HG03558 (cell line): ENCODE data around the gene HYAL3.
"Not testable (repeated sequence)": the region's sequence is repeated elsewhere in the genome, so short reads cannot be mapped to it uniquely, and the experiment has no call there.

Experiments used
- ATAC-seq: cut with Tn5 transposase; IDR thresholded peaks from one replicate; pipeline ENCODE4 v1.9.1; 2021; ENCODE audit warnings: moderate number of reproducible peaks; ENCODE audit not compliant: unreplicated experiment; ENCODE audit errors: extremely low read depth

HYAL3 gene

DNA sequence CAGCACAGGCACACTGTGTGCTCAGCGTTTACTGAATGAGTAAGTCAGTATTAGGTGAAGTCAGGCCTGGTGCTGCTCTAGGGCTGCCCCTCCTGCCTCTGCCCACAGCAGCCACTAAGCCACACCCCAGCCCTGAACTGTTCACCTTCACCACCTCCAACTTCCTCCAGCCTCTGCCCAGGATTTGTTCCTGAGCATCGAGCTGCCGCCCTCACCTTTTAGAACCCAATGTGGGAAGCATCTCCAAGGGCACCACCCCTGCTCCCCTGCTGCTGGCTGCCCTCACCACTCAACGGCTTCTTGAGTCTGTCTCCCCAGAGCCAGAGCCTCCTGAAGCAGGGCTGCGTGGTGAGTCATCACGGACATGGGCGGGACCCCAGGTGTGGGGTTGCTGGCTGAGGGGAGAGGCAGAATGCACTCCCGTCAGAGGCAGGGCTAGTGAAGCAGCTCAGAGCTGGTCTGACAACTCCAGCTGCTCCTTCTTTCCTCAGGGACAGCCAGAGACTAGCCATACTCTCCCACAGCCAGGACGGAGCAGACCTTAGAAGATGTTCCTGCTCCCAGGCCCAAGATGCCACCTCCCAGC is 17.5 kb upstream of the HYAL3 start:
- ATAC-seq: no peak

DNA sequence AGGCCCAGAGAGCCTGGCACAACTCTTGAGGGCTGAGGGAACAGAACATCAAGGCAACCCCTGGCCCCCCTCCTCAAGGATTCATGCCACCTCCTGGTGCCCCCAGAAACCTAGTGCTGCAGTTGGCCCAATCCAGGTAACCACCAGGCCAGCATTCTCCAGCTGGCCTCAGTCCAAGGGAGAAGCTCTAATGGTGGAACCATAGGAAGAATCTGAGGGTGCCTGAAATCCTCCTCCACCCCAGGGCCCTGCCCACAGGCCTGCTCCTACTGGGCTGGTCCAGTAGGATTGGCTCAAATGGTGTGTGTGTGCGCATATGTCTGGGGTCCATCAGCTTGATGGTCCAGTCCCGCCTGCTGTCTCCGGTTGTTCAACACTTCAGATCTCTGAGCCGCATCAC is 15.6 kb upstream of the HYAL3 start:
- no peak for ATAC-seq

DNA sequence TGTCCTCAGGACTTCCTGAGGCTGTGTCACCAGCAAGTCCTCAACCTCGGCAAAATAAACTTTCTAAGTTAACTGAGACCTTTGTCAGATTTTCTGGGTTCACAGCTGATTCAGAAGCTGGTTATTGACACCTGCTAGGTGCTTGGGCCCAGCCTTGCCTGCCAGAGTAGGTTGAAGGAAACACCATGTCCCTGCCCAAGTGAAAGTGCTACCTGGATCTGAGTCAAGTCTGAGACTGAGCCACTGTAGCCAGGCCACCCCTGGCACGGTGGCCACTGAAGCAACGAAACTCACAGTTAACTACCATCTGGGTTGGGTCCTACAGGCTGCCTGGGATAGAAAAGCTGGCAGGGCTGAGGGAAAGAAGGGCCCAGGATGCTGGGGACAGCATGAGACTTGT is 15.1 kb upstream of the HYAL3 start:
- ATAC-seq: no peak

DNA sequence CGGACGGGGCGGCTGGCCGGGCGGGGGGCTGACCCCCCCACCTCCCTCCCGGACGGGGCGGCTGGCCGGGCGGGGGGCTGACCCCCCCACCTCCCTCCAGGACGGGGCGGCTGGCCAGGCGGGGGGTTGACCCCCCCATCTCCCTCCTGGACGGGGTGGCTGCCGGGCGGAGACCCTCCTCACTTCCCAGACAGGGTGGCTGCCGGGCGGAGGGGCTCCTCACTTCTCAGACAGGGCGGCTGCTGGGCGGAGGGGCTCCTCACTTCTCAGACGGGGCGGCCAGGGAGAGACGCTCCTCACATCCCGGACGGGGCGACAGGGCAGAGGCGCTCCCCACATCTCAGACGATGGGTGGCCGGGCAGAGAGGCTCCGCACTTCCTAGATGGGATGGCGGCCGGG is 12.8 kb upstream of the HYAL3 start:
- not testable (repeated sequence) for ATAC-seq

DNA sequence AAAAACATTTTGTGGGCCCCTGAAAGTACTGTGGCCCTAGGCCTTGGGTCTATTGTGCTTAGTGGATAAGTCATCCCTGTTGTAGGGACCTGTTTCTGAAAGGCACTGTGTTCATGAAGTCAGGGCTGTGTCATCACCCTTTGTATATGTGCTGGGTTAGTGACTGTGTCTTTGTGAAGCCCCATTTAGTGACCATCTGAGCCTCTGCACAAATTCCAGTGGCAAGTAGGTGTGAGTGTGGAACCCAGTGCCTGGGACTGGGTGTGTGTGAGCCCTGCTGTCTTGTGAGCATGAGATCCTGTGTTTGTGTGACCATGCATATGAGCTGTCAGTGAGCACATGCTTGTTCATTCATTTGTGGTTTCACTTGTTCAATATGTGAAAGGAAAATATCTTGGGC is 5.4 kb upstream of the HYAL3 start:
- no peak for ATAC-seq

DNA sequence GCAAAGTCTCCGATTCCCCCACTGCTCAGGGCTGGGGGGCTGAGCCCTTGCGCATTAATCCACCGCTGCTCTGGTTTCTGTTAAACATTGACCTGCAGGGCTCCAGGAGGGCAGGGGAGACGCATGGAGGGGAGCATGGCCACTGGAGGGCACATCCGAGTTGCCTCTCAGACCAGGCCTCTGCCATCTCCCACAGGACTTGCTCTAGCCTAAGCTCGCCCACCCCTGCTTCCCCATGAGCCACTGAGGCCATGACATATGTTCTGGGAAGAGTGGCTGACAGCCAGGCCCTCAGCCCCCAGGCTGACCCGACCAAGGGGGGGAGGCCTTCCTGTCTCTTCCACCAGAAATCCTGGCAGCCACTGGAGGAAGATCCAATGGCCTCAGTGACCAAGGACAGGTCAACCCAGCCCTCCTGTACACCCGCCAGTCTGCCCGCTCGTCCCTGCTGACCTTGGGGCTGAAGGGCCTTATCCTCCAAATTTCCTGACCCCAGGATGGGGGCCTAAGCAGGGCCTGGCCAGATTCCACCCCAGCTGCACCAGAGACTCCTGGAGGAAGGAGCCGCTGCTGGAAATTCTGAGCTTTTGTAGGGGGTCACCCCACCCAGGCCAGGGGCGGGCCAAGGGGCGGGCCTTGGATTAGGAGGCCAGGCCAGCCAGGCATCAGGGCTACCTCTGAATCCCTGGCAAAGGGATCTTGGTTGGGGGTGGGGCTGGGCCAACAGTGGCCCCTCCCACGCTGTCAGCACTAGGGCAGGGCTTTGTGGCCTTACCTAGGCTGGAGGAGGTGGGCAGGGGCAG is 4.0 kb upstream of the HYAL3 start, which contains the start of gene HYAL1:
HYAL1 (minus strand) TSS at position 562 of the 803 bp plus-strand sequence. CDS start 618 bp downstream, outside the sequence.
- no peak for ATAC-seq

DNA sequence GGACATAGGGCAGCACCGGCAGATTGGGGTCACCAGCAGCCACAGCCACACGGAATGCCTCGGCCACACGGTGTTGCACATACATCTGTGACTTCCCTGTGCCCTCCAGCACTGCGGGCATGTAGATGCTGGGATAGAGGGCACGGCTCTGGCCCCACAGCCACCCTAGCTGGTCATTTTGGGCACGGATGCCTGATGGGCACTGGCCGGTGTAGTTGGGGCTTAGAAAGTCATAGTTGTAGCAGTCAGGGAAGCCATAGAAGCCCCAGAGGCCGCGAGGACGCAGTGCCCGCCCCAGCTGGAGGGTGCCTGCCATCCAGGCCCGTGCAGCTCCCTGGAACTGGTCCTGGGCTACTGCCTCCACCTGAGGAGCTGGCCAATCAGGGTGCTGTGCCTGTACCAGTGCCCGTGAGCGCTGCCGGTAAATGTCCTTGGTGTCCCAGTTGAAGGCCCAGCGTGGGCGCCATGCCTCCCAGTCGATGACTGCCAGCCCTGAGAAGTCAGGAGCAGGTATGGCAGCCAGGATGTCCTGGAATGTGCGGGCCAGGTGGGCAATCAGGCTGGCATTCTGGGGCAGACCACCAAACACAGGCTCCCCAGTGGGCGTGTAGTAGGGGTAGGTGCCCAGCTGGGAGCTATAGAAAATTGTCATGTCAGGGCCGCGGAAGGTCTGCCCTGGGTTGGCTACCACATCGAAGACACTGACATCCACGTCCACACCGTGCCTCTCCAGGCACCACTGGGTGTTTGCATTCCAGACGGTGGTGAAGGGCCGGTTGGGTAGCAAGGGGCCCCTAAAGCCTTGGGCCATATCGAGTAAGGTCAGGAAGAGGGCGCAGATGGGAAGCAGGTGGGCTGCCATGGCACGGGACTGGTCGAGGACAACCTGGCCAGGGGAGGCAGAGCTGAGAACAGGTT is 3.1 kb upstream of the HYAL3 start:
- no peak for ATAC-seq

DNA sequence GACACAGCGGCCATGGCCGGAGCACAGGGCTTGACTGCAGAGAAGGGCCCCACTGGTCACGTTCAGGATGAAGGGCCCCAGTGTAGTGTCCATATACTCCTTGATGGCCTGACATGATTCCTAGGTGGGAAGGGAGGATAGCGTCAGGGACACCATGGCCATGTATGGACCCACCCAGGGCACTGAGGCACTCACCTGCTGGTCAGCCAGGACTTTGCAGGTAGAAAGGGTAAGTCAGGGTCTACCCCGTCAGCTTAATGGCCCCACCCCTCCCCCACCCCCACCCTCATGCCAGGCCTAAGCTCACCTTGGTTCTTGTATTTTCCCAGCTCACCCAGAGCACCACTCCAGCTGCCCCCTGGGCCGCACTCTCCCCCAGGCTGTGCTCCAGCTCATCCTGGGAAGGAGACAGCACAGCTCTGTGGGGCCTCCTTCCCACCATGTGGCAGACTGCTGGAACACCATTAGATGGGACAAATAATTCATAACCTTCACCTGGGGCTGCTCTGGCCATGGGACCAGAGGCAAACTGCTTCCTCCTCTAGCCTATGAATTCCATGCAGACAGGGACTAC is 1.6 kb upstream of the HYAL3 start:
- no peak for ATAC-seq

DNA sequence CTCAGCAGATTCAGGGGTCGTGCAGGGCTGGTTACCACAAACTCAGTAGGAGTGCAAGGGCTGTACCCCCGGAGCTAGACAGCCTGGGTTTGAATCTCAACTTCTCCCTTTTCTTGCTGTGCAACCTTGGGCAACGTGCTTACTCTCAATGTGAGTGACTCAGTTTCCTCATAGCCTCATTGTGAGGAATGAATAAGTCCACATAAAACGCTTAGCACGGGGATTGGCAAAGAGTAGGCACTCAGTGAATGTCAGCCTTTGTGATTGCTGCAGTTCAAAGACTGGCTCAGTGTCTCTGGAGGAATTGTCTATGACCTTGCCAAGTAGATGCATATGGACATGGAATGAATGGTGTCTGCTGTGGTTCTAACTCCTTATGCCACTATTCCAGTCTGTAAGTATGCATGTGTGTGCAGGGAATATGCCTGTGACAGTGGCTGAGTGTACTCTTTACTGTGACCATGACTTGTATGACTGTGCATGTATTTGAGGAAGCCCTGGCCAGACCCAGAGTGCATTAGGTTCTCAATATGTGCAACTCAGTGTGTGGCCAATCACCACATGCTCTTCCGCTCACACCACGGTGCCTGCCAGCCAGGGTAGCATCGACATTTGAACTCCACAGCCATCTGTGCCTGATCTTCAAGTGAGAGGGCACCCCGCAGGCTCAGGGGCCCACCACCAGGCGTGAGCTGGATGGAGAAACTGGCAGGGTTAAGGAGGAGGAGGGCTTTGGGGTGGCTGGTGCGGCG is 900 bp upstream of the HYAL3 start:
- ATAC-seq: no peak

DNA sequence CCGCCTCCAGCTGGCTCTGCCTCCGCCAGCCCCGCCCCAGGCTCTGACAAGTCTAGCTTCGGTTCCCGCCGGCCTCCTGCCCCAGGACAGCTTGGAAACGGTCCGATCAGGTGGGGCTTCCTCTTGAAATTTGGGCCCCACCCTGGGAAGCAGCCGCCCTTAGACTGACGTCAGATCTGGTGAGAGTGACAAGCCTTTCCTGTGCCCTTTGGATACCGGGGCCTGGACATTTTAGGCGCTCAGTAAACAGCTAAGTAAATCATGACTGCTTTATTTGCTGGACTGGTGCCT is 378 bp upstream of the HYAL3 start:
- ATAC-seq: no peak

DNA sequence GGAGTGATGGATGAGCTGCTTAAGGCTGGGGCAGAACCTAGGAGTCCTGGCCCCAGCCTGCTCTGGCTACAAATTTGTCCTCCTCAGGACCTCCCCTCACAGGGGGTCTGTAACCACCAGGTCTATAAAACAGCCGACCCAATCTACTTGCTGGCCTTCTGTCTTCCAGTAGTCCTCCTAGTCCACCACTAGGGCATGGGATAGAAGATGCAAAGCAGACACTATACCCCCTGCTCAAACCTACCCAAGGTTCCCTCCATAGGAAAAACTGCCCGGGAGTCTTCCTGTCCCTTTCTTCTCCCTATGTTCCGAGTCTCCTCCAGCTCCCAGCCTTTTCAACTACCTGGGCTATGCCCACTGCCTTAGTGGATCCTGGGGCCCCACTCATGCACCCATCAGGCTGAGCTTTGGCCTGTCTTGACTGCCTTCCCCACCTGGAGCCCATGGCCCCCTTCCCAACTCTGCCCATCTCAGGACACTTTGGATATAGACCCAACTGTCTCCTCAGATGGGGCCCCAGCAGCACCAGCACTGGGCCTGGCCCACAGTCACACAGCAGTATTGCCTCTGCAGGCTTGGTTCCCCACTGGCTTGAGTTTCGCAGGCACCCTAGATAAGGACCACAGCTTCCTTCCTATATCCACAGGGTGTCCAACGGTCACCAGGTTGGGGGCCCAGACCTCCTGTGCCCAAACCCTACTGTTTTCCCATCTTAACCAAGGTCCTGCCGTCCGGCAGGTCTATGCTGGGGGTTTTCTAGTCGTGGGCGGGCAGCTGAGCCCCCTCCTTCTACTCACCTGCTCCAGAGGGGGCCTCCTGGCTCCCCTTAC is 1.1 kb downstream of the HYAL3 start:
- ATAC-seq: no peak

DNA sequence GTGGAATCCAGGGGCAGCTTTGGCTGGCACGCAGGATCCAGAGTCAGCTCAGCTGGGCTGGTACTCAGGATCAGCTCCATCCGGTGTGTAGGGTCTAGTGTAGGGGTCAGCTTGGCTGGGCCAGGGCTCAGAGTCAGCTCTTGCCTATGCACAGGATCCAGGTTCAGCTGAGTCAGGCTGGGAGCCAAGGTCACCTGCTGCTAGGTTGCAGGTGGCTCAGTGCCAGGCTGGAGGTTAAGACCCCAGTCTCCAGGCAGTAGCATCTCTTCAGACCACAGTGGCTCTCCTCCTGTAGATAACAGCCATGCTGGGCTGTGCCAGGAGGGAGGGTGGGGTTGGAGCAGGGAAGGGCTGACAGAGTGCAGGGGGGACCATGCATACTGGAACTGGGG is 1.8 kb downstream of the HYAL3 start:
- ATAC-seq: no peak

DNA sequence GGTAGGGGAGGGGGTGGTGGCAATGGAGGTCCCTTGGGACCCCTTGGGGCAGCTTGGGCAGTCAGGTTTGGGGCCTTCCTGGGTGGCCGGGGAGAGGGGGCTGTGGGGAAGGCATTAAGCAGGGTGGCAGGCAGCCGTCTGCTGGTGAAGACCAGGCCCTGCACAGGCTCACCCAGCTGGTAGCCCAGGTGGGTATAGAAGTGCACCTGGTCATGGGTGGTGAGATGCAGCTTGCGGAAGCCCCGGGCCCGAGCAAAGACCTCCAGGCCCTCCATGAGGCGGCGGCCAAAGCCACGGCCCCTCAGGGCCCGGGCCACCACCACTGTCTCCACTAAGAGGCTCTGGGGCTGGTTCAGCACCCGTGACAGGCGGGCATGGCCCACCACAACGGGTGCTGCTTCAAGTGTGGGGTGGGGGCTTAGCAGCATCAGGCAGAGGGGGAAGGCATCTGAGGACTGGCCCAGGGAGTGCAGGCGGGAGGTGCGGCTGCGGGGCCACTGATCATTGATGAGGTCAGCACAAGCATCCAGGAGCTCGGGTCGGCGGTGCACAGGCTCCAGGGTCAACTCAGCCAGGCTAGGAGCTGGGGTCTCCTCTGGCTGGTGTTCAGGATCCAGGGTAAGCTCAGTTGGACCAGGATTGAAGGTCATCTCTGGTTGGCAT is 2.4 kb downstream of the HYAL3 start:
- ATAC-seq: no peak

DNA sequence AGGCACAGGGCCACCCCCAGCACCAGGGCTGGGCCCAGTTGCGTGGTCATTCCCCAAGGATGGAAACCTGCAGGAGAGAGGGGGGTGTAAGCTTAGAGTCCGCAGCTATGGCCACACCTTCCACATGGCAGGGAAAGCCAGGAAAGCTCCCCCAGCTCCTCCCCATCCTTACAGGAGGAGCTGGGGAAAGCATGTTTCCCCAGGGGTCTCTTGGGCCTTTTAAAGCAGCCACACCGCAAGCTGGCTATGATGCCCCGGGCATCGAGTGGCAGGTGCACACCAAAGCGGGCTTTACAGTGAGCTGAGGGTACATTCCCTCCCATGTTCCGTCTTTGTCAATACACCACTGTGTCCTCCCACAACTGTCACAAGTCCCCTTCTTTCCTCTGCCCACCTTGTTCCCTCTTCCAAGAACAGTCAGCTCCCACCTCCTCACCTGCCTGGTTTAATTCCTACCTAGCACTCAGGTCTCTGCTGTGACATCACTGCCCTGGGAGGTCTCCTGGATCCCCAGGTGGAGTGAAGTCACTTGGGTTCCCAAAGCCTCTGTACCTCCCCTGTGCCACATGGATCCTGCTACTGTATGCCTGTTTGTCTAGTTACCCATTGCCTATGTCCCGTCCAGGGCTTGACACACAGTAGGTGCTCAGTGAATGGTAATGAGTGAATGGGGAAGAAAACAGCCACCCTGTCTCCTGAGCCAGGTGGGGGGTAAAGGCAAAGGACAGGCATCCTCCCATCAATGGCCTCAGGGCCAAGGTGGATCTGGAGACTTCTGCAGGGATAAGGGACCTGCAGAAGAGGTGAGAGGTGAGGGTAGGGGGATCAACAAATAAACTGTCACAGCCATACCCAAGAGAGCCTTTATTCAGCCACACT is 3.4 kb downstream of the HYAL3 start:
- ATAC-seq: no peak

DNA sequence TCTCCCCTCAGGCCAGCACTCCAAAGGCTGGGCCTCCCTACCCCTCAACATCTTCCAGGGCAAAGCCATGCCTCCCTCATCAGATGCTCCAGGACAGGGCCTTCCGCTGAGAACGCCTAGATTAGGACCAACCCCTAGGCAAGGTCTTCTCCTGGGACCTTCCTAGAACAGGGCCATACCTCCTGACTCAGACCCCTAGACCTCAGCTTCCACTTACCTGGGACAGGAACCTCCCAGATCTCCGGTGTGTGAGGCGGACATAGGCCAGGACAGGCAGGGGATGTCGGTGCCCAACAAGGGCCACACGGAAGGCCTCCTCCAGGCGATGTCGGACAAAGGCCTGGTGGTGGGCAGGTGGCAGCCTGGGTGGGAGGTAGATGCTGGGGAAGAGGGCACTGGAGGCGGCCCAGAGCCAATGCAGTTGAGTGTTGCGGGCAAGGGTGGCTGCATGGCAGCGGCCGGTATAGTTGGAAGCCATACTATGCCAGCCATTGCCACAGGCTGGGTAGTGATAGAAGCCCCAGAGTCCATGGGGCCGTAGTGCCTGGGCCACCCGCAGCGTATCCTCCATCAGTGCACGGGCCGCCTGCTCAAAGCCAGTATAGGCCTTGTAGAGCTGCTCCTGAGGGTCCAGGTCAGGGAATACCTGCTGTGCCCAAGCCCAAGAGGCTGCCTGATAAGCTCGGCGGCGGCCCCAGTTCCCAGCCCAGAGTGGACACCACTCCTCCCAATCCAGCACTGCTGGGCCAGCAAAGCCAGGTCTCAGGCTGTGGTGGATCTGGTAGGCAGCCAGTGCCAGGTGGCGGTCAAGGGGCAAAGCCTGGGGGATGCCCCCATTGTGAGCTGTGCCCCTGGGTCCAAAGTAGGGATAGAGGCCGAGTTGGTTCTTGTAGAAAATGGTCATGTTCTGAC is 4.5 kb downstream of the HYAL3 start:
- ATAC-seq: no peak

DNA sequence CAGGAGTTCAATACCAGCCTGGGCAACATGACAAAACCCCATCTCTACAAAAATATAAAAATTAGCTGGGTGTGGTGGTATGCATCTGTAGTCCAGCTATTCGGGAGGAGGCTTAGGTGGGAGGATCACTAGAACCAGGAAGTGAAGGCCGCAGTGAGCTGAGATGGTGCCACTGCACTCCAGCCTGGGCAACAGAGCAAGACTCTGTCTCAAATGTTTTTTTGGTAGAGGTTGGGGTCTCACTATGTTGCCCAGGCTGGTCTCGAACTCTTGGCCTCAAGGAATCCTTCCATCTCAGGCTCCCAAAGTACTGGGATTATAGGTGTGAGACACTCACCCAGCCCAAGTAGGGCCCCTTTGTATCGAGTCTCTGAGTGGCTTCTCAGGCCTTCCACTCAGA is 5.1 kb downstream of the HYAL3 start:
- ATAC-seq: no peak
